H9 (cell line): Measurements from ENCODE around the gene MOCOS. TPM values are rescaled to one million over a fixed set of nuclear protein-coding genes. Genes with fewer than 3 reads are reported as not detected.

Experiments
- DNase-seq: peaks from one replicate; pipeline ENCODE4 v3.0.0-alpha.2; 2017
- H2AFZ ChIP-seq: one replicate; pipeline ENCODE4 v1.6.1; 2013; ENCODE audit warnings: mild to moderate bottlenecking, low read length, control low read depth, moderate library complexity
- H2AK5ac ChIP-seq: 2 replicates; pipeline ENCODE4 v1.6.1; 2013; ENCODE audit warnings: low read length, control low read depth, mixed read lengths; ENCODE audit not compliant: insufficient read length
- H2BK120ac ChIP-seq: one replicate; pipeline ENCODE4 v1.6.1; 2013; ENCODE audit warnings: low read depth, mild to moderate bottlenecking, low read length, control low read depth, inconsistent platforms; ENCODE audit not compliant: poor library complexity, severe bottlenecking
- H2BK12ac ChIP-seq: 2 replicates; pipeline ENCODE4 v1.6.1; 2013; ENCODE audit warnings: low read length, control low read depth, mixed read lengths, low read depth; ENCODE audit not compliant: insufficient read length
- H2BK15ac ChIP-seq: 2 replicates; pipeline ENCODE4 v1.6.1; 2013; ENCODE audit warnings: low read depth, low read length, control low read depth
- H2BK20ac ChIP-seq: one replicate; pipeline ENCODE4 v1.6.1; 2013; ENCODE audit warnings: low read depth, mild to moderate bottlenecking, low read length, control low read depth, inconsistent platforms; ENCODE audit not compliant: poor library complexity, severe bottlenecking
- H2BK5ac ChIP-seq: 2 replicates; pipeline ENCODE4 v1.6.1; 2013; ENCODE audit warnings: low read length, control low read depth, mixed read lengths; ENCODE audit not compliant: insufficient read length
- H3K14ac ChIP-seq: 2 replicates; pipeline ENCODE4 v1.6.1; 2013; ENCODE audit warnings: low read length, control low read depth; ENCODE audit not compliant: insufficient read depth
- H3K18ac ChIP-seq: 2 replicates; pipeline ENCODE4 v1.6.1; 2013; ENCODE audit warnings: low read depth, mild to moderate bottlenecking, mixed read lengths, low read length, control low read depth; ENCODE audit not compliant: insufficient read length
- H3K23ac ChIP-seq: 2 replicates; pipeline ENCODE4 v1.6.1; 2013; ENCODE audit warnings: low read length, control low read depth, mixed read lengths, low read depth; ENCODE audit not compliant: insufficient read length
- H3K23me2 ChIP-seq: 2 replicates; pipeline ENCODE4 v1.6.1; 2013; ENCODE audit warnings: low read depth, mild to moderate bottlenecking, mixed read lengths, low read length, control low read depth; ENCODE audit not compliant: insufficient read length, poor library complexity, severe bottlenecking
- H3K27ac ChIP-seq: 2 replicates; pipeline ENCODE4 v1.5.1; 2013; ENCODE audit warnings: low read length, control low read depth, mixed read lengths, low read depth; ENCODE audit not compliant: insufficient read length
- H3K27me3 ChIP-seq: 2 replicates; pipeline ENCODE4 v1.6.1; 2013; ENCODE audit warnings: low read length, control low read depth, inconsistent platforms; ENCODE audit not compliant: insufficient read depth
- H3K4ac ChIP-seq: 2 replicates; pipeline ENCODE4 v1.6.1; 2013; ENCODE audit warnings: low read depth, mild to moderate bottlenecking, control low read depth, inconsistent platforms, low read length, moderate library complexity
- H3K4me1 ChIP-seq: 2 replicates; pipeline ENCODE4 v1.6.1; 2013; ENCODE audit warnings: low read length, control low read depth, inconsistent platforms; ENCODE audit not compliant: insufficient read depth
- H3K4me2 ChIP-seq: 2 replicates; pipeline ENCODE4 v1.6.1; 2013; ENCODE audit warnings: low read length, control low read depth, mixed read lengths; ENCODE audit not compliant: insufficient read length, insufficient read depth
- H3K56ac ChIP-seq: 2 replicates; pipeline ENCODE4 v1.6.1; 2013; ENCODE audit warnings: low read depth, mild to moderate bottlenecking, mixed read lengths, low read length, control low read depth; ENCODE audit not compliant: insufficient read length
- H3K79me1 ChIP-seq: 2 replicates; pipeline ENCODE4 v1.6.1; 2013; ENCODE audit warnings: low read depth, mild to moderate bottlenecking, moderate library complexity, low read length, control low read depth, inconsistent platforms; ENCODE audit not compliant: insufficient read depth, poor library complexity, severe bottlenecking
- H3K79me2 ChIP-seq: 2 replicates; pipeline ENCODE4 v1.6.1; 2013; ENCODE audit warnings: low read length, control low read depth, inconsistent platforms; ENCODE audit not compliant: insufficient read depth
- H3K9ac ChIP-seq: 2 replicates; pipeline ENCODE4 v1.6.1; 2013; ENCODE audit warnings: low read length, control low read depth, mixed read lengths; ENCODE audit not compliant: insufficient read length; ENCODE audit errors: extremely low read depth
- H3K9me3 ChIP-seq: one replicate; pipeline ENCODE4 v1.6.1; 2013; ENCODE audit warnings: low read depth, low read length, inconsistent platforms; ENCODE audit not compliant: control insufficient read depth
- H3T11ph ChIP-seq: one replicate; pipeline ENCODE4 v1.6.1; 2013; ENCODE audit warnings: mild to moderate bottlenecking, low read length, control low read depth, inconsistent platforms
- H4K20me1 ChIP-seq: one replicate; pipeline ENCODE4 v1.6.1; 2013; ENCODE audit not compliant: control insufficient read depth, insufficient read length, insufficient read depth
- H4K5ac ChIP-seq: 2 replicates; pipeline ENCODE4 v1.6.1; 2013; ENCODE audit warnings: low read depth, mild to moderate bottlenecking, mixed read lengths, low read length, control low read depth; ENCODE audit not compliant: insufficient read length
- H4K8ac ChIP-seq: replicated peaks from 2 replicates; pipeline ENCODE4 v1.6.1; 2013; ENCODE audit warnings: low read length, control low read depth, mixed read lengths, low read depth; ENCODE audit not compliant: insufficient read length
- H4K91ac ChIP-seq: 2 replicates; pipeline ENCODE4 v1.6.1; 2013; ENCODE audit warnings: low read depth, mild to moderate bottlenecking, moderate library complexity, mixed read lengths, low read length, control low read depth; ENCODE audit not compliant: insufficient read length
- H3K27ac Mint-ChIP-seq, 3 experiments: 2 replicates in 2 of 3; 3 replicates in 1 of 3; pipeline ENCODE4 v1.8.0; 2020 to 2021; ENCODE audit warnings: mixed read lengths in 3 of 3, mild to moderate bottlenecking in 1 of 3, moderate library complexity in 1 of 3
- H3K27me3 Mint-ChIP-seq: 2 replicates; pipeline ENCODE4 v1.8.0; 2021; ENCODE audit warnings: low read depth, mild to moderate bottlenecking, moderate library complexity, mixed read lengths
- H3K36me3 Mint-ChIP-seq, 3 experiments: 2 replicates in 2 of 3; 3 replicates in 1 of 3; pipeline ENCODE4 v1.8.0; 2020 to 2021; ENCODE audit warnings: low read depth in 3 of 3, mixed read lengths in 3 of 3; ENCODE audit not compliant: insufficient read depth in 1 of 3
- H3K4me1 Mint-ChIP-seq, 2 experiments: 2 replicates each; pipeline ENCODE4 v1.8.0; 2020; ENCODE audit warnings: mixed read lengths in 2 of 2
- H3K4me3 Mint-ChIP-seq, 2 experiments: 2 replicates in 1 of 2; 3 replicates in 1 of 2; pipeline ENCODE4 v1.8.0; 2020 to 2021; ENCODE audit warnings: mild to moderate bottlenecking in 2 of 2, mixed read lengths in 2 of 2, moderate library complexity in 1 of 2
- H3K9me3 Mint-ChIP-seq, 2 experiments: 2 replicates in 1 of 2; 3 replicates in 1 of 2; pipeline ENCODE4 v1.8.0; 2020; ENCODE audit warnings: mild to moderate bottlenecking in 2 of 2, mixed read lengths in 2 of 2, moderate library complexity in 1 of 2
- WGBS: extraction: QIAGEN DNeasy Blood & Tissue Kit; methylation state at CpG from one replicate; pipeline ENCODE4 v1.1.7; 2013; ENCODE audit warnings: missing lambda C conversion rate, low lambda C conversion rate, mixed read lengths; ENCODE audit not compliant: insufficient read length; ENCODE audit errors: extremely low coverage; 5-methylcytosine and 5-hydroxymethylcytosine counted together
- total RNA-seq: library from RNA; stranded (reverse); gene quantifications from 2 replicates; pipeline ENCODE4 v1.2.1, GENCODE V29; 2021
- TF ChIP-seq, protein P1 (sequence below): fragments of 200-600 bp; sonication (generic); conservative IDR thresholded peaks from 3 replicates; pipeline ENCODE4 v1.8.0; 2021; ENCODE audit warnings: antibody characterized with exemption, mild to moderate bottlenecking

The MOCOS gene
- total RNA-seq, 1 experiment from 2014 or later: 6.0 TPM

DNA sequence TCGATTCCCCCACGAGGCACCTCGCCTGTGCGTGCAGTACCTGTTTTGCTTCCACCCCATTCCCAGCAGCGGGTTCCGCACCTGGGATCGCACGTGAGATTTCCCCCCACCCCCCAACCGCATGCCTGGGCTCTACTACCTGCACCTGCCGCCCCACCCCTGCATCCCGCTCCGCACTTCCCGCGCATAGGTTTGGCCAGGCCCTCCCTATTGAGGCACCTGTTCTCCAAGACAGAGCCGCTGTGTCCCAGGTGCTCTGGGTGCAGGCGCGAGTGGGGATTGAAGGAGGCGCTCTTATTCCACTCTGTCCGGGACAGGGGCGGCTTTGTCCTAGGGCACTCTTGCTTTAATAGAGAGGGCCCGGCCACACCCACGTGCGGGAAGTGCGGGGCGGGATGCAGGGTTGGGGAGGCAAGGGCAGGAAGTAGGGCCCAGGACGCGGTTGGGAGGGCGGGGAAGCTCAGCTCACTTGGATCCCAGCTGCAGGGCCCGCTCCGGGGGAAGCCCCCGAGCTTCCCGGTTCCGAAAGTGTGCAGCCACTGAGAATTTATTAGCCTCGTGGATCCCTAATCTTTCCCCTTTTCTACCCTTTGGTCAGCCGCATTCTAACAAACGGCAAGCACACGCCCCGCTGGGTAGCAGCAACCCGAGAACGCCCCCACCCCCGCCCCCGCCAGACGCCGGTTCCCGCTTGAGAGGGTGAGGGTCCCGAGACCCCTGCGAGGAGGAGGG, 670 bp upstream of the MOCOS start:
- no peak overlapping the region for H4K5ac ChIP-seq
- H3T11ph ChIP-seq: no peak overlapping the region
- H3K14ac ChIP-seq: no peak overlapping the region
- no peak overlapping the region for H3K4ac ChIP-seq
- H3K27me3 Mint-ChIP-seq: peaks cover 53% of the 10 kb centered on the region
- H3K36me3 Mint-ChIP-seq: peaks cover 2 to 5% (median 2%) of the 10 kb centered on the region in 3 experiments; a peak in 6 of 7 replicates
- peaks cover 31 to 40% of the 10 kb centered on the region in 2 experiments for H3K4me1 Mint-ChIP-seq
- peaks cover 11% of the 10 kb centered on the region for H3K23me2 ChIP-seq
- TF ChIP-seq, protein P1, sequence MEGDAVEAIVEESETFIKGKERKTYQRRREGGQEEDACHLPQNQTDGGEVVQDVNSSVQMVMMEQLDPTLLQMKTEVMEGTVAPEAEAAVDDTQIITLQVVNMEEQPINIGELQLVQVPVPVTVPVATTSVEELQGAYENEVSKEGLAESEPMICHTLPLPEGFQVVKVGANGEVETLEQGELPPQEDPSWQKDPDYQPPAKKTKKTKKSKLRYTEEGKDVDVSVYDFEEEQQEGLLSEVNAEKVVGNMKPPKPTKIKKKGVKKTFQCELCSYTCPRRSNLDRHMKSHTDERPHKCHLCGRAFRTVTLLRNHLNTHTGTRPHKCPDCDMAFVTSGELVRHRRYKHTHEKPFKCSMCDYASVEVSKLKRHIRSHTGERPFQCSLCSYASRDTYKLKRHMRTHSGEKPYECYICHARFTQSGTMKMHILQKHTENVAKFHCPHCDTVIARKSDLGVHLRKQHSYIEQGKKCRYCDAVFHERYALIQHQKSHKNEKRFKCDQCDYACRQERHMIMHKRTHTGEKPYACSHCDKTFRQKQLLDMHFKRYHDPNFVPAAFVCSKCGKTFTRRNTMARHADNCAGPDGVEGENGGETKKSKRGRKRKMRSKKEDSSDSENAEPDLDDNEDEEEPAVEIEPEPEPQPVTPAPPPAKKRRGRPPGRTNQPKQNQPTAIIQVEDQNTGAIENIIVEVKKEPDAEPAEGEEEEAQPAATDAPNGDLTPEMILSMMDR: no peak
- H2BK20ac ChIP-seq: no peak overlapping the region
- no peak overlapping the region for H2BK5ac ChIP-seq
- peak overlapping the region; percentile 81 to 86 for H3K4me3 Mint-ChIP-seq
- H2AK5ac ChIP-seq: no peak overlapping the region
- no peak overlapping the region for H4K91ac ChIP-seq
- no peak overlapping the region for H3K23ac ChIP-seq
- no peaks in the 10 kb centered on the region for H3K79me1 ChIP-seq
- DNase-seq: peak; percentile 60
- H3K9me3 Mint-ChIP-seq: no peaks in the 10 kb centered on the region; a peak in 1 of 5 replicates
- no peak overlapping the region for H3K27ac Mint-ChIP-seq
- no peak overlapping the region for H2BK120ac ChIP-seq
- no peak overlapping the region for H3K56ac ChIP-seq
- no peak overlapping the region for H2BK15ac ChIP-seq
- H2AFZ ChIP-seq: no peak overlapping the region
- H3K27ac ChIP-seq: no peak overlapping the region
- no peak overlapping the region for H3K18ac ChIP-seq
- H3K4me2 ChIP-seq: peak overlapping the region; percentile 59
- H3K4me1 ChIP-seq: peaks cover 4% of the 10 kb centered on the region; the same call in 1 of the 2 replicates
- no peak overlapping the region for H3K9ac ChIP-seq
- H3K9me3 ChIP-seq: no peaks in the 10 kb centered on the region
- H4K20me1 ChIP-seq: no peaks in the 10 kb centered on the region
- peaks cover 3% of the 10 kb centered on the region; the same call in 1 of the 2 replicates for H3K79me2 ChIP-seq
- no peak overlapping the region for H2BK12ac ChIP-seq
- no CpG with 5 or more reads among the region's 47 CpGs for WGBS
- H3K27me3 ChIP-seq: peaks cover 5% of the 10 kb centered on the region; the same call in 1 of the 2 replicates
- no peak overlapping the region for H4K8ac ChIP-seq
